HL-60/S4 treated with phorbol 12-myristate 13-acetate at 8.2 ng/mL for 4 days and 3 days (cell line): ENCODE measurements around the gene TTLL10.

Experiments
- in situ Hi-C: fragments of 300-500 bp; cut with MboI; formaldehyde crosslinking; loops from 2 replicates; pipeline ENCODE4 v1.15.0; 2022; ENCODE audit warnings: low sequenced_read_pairs

Gene TTLL10

DNA sequence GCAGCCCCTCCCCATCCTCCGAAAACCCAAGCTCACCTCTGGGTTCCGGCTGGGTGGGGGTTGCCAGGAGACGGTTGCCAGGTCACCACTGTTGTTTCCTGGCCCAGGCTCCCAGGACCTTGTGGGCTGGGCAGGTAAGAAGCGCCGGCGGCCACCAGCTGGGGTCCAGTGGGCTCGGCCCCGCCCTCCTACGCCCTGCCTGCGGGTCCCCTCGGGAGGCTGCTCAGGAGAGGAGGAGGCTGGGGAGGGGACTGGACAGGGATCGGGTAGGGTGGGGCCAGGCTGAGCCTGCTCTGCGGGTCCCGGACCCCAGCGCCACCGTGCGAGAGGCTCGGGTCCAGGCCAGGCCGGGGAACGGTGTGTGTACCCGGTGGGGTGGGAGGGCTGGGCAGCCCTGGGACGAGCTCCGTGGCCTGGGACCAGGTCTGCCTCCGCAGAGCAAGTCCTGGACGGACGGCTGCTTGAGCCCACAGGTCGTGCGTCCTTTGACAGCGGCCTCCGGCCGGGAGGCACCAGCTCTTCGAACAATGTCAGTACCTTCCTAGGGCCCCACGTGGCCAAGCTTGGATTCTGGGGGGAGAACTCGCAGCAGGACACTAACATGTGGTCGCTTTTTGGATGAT lies at the start of gene TTLL10:
TSS of gene TTLL10 (plus strand) at position 88 of the 623 bp plus-strand sequence. CDS start 5,336 bp downstream, outside the sequence.
- in situ Hi-C loops, result no loop called here

- in situ Hi-C loops, result no loop called here
Observed at GRCh38 chr1:1124508-1124785, 49.2 kb upstream of the TTLL10 start.

GRCh38 chr1:1124786-1125642 lies 48.7 kb upstream of the TTLL10 start:
- in situ Hi-C loops, result no loop called here

GRCh38 chr1:1125945-1126344 lies 47.7 kb upstream of the TTLL10 start:
- in situ Hi-C loops, result no loop called here

DNA sequence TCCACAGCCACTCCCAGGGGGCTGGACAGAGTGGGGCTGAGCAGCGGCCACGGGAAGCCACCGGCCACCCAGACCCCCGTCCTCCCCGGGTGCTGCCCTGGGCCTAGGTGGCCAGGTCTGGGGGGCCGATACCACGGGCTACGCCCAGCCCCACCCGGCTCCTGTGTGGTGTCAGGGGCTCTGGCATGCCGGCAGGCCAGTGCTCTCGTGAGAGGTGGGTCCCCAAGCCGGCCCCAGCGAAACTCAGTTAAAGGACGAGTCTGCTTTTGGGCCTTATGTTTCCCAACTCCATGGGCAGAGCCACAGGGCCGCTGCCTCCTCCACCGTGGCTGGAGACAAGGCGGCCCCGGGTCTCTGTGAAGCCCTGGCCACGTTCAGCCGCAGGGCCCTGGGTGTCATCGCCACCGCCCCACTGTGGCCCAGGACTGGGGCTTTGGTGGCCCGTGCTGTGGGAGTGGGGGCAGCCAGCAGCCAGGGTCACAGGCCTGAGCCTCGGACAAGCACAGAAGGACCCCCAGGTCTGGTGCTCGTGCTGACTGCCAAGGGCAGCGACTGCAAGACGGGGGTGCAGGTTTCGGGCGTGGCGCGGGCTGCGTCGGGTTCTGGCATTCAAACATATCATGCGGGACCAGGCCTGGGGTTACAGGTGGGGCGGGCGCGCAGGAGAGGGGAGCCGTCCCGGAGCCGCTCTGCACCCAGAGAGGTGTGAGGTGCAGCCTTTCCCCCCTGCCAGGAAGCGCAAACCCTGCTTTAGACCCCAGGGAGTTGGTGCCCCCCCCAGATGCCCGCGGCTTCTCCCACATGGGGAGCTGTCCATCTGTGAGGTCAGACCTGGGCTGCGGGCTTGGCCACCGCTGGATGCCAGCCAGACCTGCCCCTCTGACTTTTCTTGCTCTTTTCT lies 45.9 kb upstream of the TTLL10 start:
- in situ Hi-C loops, result no loop called here

DNA sequence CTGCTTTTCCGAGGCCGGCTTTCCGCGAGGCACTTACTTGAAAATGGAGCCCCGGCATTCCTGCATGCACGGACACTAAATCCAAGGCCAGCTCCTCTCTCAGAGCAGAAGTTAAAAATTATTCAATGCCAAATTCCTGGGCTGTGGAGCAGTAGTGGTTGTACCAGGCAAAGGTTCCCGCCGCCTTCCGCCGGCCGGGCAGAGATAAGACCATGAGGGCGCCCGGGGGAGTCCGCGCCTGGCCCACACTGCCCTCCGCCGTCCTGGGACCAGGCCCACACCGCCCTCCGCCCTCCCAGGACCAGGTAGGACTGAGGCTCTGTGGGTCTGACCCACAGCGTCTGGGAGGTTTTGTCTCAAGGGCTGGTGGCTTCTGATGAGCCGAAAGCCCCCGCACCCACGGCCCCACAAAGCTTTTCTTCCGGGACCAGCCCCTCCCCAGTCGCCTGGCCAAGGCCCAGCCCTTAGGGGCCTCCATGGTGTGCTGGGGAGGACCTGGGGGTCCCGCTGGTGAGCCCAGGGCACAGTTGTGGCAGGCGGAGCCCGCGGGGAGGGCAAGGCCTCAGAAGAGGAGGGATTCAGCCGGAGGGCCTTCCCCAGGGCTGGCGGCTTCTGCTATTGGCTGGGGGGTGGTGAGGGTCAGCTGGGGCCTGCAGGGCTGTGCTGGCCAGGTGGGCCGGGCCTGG lies 45.1 kb upstream of the TTLL10 start:
- in situ Hi-C loops, result no loop called here

DNA sequence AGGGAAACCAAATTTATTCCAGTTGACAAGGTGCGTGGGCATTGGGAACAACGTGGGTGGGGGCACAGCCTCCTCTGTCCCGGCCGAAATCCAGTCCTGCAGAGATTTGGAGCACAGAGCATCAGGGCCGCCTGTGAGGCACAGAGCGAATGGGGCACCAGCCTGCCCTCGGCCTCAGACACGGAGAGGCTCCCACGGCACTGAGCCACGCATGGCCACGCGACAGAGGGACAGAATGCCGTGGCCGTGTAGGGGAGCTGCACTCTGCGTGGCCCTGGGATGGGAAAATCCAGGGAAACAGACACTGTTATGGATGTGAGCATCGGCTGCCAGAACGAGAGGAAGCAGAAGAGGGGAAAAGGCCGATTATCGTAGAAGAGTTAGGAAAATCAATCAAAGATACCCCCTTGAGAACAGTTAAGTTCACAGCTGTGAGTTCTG lies 44.3 kb upstream of the TTLL10 start:
- in situ Hi-C loops, result no loop called here

- in situ Hi-C loops, result no loop called here
Observed at GRCh38 chr1:1130206-1131120, 43.2 kb upstream of the TTLL10 start.

DNA sequence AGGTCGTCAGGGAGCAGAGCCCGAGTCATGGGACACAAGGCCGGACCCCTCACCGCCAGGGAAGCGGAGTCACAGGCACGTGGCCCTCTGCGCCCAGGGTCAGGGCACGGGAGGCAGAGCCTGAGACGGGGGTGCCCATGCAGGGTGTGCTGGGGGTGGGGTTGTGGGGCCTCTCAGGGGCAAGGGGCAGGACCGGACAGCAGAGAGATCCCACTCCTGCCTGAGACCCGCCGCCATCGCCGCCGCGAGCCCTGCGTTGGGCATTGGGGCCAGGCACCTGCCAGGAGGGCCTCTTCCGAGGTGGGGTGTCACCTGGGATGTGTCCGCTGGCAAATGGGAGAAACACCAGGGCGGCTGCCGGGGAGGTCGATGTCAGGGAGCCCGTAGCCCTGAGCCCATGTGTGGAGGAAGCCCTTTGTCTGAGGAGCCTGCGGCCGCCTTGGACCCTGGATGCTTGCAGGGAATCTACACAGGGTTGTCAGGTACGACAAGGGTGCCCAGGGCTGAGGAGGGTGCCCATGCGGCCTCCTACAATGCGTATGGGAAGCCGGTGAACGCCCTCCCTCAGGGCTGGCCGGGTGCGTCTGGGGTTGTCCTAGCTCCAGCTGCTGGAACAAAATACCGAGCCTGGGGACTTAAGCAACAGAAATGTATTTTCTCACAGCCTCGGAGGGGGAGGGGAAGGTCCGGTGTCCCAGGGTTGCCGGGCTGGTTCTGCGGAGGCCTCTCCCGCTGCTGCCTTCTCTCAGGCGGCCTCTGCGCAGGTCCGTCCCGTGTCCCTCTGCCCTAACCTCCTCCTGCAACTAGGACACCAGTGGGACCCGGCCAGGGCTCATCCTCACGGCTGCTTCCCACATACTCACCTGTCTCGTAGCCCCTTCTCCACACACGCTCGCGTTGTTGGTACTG lies 41.4 kb upstream of the TTLL10 start:
- in situ Hi-C loops, result no loop called here

- in situ Hi-C loops, result no loop called here
Observed at GRCh38 chr1:1132956-1133750, 40.5 kb upstream of the TTLL10 start.

GRCh38 chr1:1134300-1134970 lies 39.2 kb upstream of the TTLL10 start:
- in situ Hi-C loops, result no loop called here

- in situ Hi-C loops, result no loop called here
Observed at GRCh38 chr1:1135339-1136136, 38.1 kb upstream of the TTLL10 start.

GRCh38 chr1:1136547-1137230 lies 37.0 kb upstream of the TTLL10 start:
- in situ Hi-C loops, result no loop called here

DNA sequence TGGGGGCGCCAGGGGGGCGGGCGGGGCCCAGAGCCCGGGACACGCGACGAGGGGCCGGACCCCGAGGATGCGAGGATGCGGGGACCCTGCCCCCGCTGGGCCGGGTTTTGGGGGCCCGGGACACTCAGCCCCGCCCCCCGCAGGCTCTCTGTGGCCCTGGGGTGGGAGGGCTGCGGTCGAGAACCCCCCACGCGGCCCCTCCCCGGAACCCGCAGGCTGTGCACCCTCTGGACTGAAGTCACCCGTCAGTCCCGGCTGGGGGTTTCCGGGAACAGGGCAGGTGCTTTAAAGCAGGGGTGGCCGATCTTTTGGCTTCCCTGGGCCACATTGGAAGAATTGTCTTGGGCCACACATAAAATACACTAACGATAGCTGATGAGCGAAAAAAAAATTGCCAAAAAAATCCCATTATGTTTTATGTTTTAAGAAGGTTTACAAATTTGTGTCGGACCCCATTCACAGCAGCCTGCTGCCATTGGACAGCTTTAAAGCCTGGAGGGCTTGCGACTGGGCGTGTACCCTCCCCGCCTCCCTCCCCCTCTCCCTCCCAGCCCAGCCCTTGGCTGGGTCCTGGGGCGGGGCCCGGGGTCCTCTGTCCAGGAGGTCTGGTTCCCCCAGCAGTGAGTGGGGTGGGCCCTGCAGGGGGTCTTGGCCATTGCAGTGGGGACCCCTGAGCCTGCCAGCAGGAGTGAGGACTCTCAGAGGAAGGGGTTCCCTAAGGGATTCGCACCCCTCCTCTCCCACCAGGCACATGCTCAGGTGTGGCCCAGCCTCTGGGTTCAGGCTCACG lies 36.2 kb upstream of the TTLL10 start:
- in situ Hi-C loops, result no loop called here

DNA sequence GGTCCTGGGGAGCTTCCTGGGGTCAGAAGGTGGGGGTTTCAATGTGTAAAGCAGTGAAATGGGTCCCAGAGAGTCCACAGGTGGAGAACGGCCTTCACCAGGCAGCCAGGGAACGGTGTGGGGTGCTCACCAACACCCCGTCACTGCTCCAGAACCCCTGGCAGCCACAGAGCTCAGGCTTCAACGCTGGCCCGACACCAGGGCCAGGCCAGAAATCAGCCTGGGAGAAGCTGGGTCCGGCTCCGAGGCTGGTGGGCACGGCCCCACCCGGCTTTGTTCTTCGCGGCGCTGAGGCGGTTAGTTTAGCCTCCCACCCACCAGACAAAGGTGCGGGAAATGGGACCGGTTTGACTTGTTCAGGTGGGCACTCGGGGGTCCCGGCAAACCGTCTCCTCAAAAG lies 33.0 kb upstream of the TTLL10 start:
- in situ Hi-C loops, result no loop called here
